SH-SY5Y (cell line): ENCODE data around the gene OBSCN.

Experiments used
- GATA2 ChIP-seq: IDR thresholded peaks from 2 replicates; pipeline ENCODE4 v1.6.1; 2011; ENCODE audit warnings: mild to moderate bottlenecking, low read depth, low read length
- GATA3 ChIP-seq: IDR thresholded peaks from 2 replicates; pipeline ENCODE4 v1.6.1; 2011; ENCODE audit warnings: low read depth, mild to moderate bottlenecking, low read length, moderate library complexity

- TF ChIP-seq GATA2 (no peak), GATA3 (no peak)
These were observed 127.1 kb downstream of the OBSCN start for GRCh38 chr1:228334954-228335353.
